ENCODE data around the gene FBXL17.

The FBXL17 gene

DNA sequence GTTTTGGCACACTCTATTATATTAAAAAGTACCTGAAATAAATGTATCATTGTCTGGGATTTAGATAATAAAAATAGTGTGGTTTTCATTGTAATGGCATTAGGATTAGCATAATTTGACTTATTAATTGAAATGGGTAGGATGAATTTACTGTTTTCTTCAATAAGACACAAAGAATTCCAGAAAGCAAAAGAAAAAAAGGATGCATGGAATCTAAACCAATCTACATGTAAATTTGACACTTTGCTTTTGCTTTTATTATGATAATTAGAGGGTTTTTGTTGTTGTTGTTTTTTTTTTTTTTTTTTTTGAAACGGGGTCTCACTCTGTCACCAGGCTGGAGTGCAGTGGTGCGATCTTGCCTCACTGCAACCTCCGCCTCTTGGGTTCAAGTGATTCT is 406.3 kb downstream of the FBXL17 start:
- no peak for TF ChIP-seq EZH2phosphoT487 (IDR thresholded peaks at IDR 0.05; ENCODE audit: low read depth)
- TF ChIP-seq, protein P1, sequence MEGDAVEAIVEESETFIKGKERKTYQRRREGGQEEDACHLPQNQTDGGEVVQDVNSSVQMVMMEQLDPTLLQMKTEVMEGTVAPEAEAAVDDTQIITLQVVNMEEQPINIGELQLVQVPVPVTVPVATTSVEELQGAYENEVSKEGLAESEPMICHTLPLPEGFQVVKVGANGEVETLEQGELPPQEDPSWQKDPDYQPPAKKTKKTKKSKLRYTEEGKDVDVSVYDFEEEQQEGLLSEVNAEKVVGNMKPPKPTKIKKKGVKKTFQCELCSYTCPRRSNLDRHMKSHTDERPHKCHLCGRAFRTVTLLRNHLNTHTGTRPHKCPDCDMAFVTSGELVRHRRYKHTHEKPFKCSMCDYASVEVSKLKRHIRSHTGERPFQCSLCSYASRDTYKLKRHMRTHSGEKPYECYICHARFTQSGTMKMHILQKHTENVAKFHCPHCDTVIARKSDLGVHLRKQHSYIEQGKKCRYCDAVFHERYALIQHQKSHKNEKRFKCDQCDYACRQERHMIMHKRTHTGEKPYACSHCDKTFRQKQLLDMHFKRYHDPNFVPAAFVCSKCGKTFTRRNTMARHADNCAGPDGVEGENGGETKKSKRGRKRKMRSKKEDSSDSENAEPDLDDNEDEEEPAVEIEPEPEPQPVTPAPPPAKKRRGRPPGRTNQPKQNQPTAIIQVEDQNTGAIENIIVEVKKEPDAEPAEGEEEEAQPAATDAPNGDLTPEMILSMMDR (IDR thresholded peaks at IDR 0.05; ENCODE audit: low read depth, low read length): no peak
- Histone ChIP-seq H3K9ac (ENCODE audit: low read length) (no peak overlapping the region), H4K20me1 (ENCODE audit: insufficient read depth, low read length) (no peaks in the 10 kb centered on the region), H2AFZ (ENCODE audit: low read depth, low read length) (no peak overlapping the region), H3K9me3 (ENCODE audit: insufficient read depth, low read length) (no peaks in the 10 kb centered on the region), H3K27me3 (ENCODE audit: low read depth, low read length) (no peaks in the 10 kb centered on the region), H3K79me2 (ENCODE audit: low read length) (no peaks in the 10 kb centered on the region), H3K4me3 (ENCODE audit: low read length) (no peak overlapping the region), H3K4me1 (ENCODE audit: low read length) (no peaks in the 10 kb centered on the region), H3K36me3 (replicated peaks; ENCODE audit: low read depth, low read length) (no peaks in the 10 kb centered on the region), H3K4me2 (ENCODE audit: low read length) (no peak overlapping the region), H3K27ac (ENCODE audit: low read length) (no peak overlapping the region)

DNA sequence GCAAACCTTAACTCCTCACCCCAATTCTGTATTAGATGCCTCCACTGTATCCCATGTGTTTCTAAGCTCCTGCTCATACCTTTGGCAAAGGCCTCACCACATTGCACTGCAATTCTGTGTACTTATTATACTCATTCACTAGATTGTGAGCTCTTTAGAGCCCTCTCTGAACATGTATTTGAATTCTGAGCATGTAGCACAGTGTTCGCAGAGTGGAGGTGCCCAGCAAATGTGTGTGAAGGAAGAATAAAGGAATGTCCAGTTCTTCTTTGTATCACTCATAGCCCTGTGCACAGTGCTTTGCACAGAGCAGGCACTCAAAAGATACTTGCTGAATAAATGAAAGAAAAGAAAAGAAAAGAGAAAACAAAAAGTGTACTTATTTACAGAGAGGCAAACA is 410.1 kb downstream of the FBXL17 start:
- no peaks in the 10 kb centered on the region for H3K79me2 ChIP-seq (ENCODE audit: low read length)
- no peak overlapping the region for H3K27ac ChIP-seq (ENCODE audit: low read length)
- no peak overlapping the region for H3K4me3 ChIP-seq (ENCODE audit: low read length)
- H3K36me3 ChIP-seq (replicated peaks; ENCODE audit: low read depth, low read length): no peaks in the 10 kb centered on the region
- H3K9ac ChIP-seq (ENCODE audit: low read length): no peak overlapping the region
- H3K4me2 ChIP-seq (ENCODE audit: low read length): no peak overlapping the region
- no peaks in the 10 kb centered on the region for H3K4me1 ChIP-seq (ENCODE audit: low read length)
- H2AFZ ChIP-seq (ENCODE audit: low read depth, low read length): no peak overlapping the region
- H3K9me3 ChIP-seq (ENCODE audit: insufficient read depth, low read length): no peaks in the 10 kb centered on the region
- TF ChIP-seq EZH2phosphoT487 (IDR thresholded peaks at IDR 0.05; ENCODE audit: low read depth): no peak
- TF ChIP-seq, protein P1 (IDR thresholded peaks at IDR 0.05; ENCODE audit: low read depth, low read length): no peak
- no peaks in the 10 kb centered on the region for H4K20me1 ChIP-seq (ENCODE audit: insufficient read depth, low read length)
- H3K27me3 ChIP-seq (ENCODE audit: low read depth, low read length): no peaks in the 10 kb centered on the region

DNA sequence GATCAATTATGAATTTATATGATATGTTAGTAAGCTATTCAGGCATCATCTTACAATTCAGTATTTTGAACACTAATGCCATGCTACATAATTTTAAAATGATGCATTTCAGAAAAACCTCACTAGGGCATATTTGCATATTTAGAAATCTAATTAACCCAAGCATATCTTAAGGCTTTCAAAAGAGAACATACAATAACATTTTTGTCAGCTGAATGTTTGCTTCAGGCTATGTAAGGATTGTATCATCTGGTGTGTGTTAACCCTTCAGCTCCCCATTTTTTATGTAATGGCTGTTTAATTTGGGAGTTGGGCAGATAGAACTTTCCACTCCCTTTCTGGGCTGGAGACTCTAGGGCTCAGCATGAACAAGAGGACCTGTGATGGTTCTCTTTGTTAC is 412.1 kb downstream of the FBXL17 start:
- Histone ChIP-seq H3K4me2 (ENCODE audit: low read length) (no peak overlapping the region), H3K9ac (ENCODE audit: low read length) (no peak overlapping the region)
- TF ChIP-seq EZH2phosphoT487 (IDR thresholded peaks at IDR 0.05; ENCODE audit: low read depth): no peak
- TF ChIP-seq, protein P1 (IDR thresholded peaks at IDR 0.05; ENCODE audit: low read depth, low read length): no peak

DNA sequence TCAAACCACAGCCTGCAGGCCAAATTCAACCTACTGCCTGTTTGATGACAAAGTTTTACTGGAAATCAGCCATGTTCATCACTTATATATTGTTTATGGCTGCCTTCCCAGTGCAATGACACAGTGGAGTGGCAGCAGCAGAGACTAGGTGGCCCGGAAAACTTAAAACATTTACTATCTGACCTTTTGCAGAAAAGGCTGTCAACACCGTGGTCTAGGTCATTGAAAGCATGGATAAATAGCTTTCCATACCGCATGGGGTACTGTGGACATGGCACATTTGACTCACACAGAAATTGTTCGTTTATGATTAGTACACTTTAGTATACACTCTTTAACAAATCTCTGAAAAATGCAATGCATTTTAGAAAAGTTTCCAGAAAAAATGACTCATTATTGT is 412.9 kb downstream of the FBXL17 start:
- Histone ChIP-seq H3K9ac (ENCODE audit: low read length) (no peak overlapping the region), H3K27ac (ENCODE audit: low read length) (no peak overlapping the region), H3K36me3 (replicated peaks; ENCODE audit: low read depth, low read length) (no peaks in the 10 kb centered on the region), H3K79me2 (ENCODE audit: low read length) (no peaks in the 10 kb centered on the region), H3K4me1 (ENCODE audit: low read length) (no peaks in the 10 kb centered on the region), H2AFZ (ENCODE audit: low read depth, low read length) (no peak overlapping the region), H3K9me3 (ENCODE audit: insufficient read depth, low read length) (no peaks in the 10 kb centered on the region), H3K4me3 (ENCODE audit: low read length) (no peak overlapping the region), H3K27me3 (ENCODE audit: low read depth, low read length) (no peaks in the 10 kb centered on the region), H4K20me1 (ENCODE audit: insufficient read depth, low read length) (no peaks in the 10 kb centered on the region), H3K4me2 (ENCODE audit: low read length) (no peak overlapping the region)
- no peak for TF ChIP-seq EZH2phosphoT487 (IDR thresholded peaks at IDR 0.05; ENCODE audit: low read depth)
- TF ChIP-seq, protein P1 (IDR thresholded peaks at IDR 0.05; ENCODE audit: low read depth, low read length): no peak

More for the DNA sequence above, 412.1 kb downstream of the FBXL17 start:
- no peak overlapping the region for H3K4me3 ChIP-seq (ENCODE audit: low read length)
- no peaks in the 10 kb centered on the region for H3K9me3 ChIP-seq (ENCODE audit: insufficient read depth, low read length)
- H3K27ac ChIP-seq (ENCODE audit: low read length): no peak overlapping the region
- H3K27me3 ChIP-seq (ENCODE audit: low read depth, low read length): no peaks in the 10 kb centered on the region
- no peaks in the 10 kb centered on the region for H3K79me2 ChIP-seq (ENCODE audit: low read length)
- no peak overlapping the region for H2AFZ ChIP-seq (ENCODE audit: low read depth, low read length)
- H3K4me1 ChIP-seq (ENCODE audit: low read length): no peaks in the 10 kb centered on the region
- H3K36me3 ChIP-seq (replicated peaks; ENCODE audit: low read depth, low read length): no peaks in the 10 kb centered on the region
- H4K20me1 ChIP-seq (ENCODE audit: insufficient read depth, low read length): no peaks in the 10 kb centered on the region

All from OCI-LY3 (cell line).